ENCODE measurements around the gene ASIC2.

ASIC2 gene

GRCh38 chr17:33015716-33016346, 277.3 kb downstream of the ASIC2 start:
- Histone ChIP-seq H4K20me1 (ENCODE audit: low read depth, low read length) (no peaks in the 10 kb centered on the region), H3K79me2 (ENCODE audit: insufficient read depth, low read length) (no peaks in the 10 kb centered on the region), H3K27ac (ENCODE audit: low read depth, low read length) (no peak overlapping the region), H3K36me3 (ENCODE audit: low read length) (no peaks in the 10 kb centered on the region), H3K9ac (ENCODE audit: low read length) (no peak overlapping the region), H3F3A (ENCODE audit: insufficient read depth) (no peaks in the 10 kb centered on the region), H3K9me2 (replicated peaks; ENCODE audit: insufficient read depth, low read length) (no peaks in the 10 kb centered on the region), H3K4me3 (ENCODE audit: insufficient read depth, low read length, poor library complexity, severe bottlenecking) (no peak overlapping the region), H3K4me2 (ENCODE audit: low read depth, low read length, poor library complexity, severe bottlenecking) (no peak overlapping the region), H2AFZ (ENCODE audit: low read depth, low read length, severe bottlenecking) (no peak overlapping the region), H3K9me3 (ENCODE audit: insufficient read depth, low read length) (no peaks in the 10 kb centered on the region), H3K27me3 (ENCODE audit: low read length) (no peaks in the 10 kb centered on the region)
- TF ChIP-seq CTCF (IDR thresholded peaks at IDR 0.05; ENCODE audit: insufficient read depth, low read length, poor library complexity, severe bottlenecking) = no peak
- no peak for TF ChIP-seq EZH2phosphoT487 (conservative IDR thresholded peaks at IDR 0.05; ENCODE audit: low read length)

GRCh38 chr17:33014751-33015150, 278.3 kb downstream of the ASIC2 start:
- H2AFZ ChIP-seq (ENCODE audit: low read depth, low read length, severe bottlenecking) = no peak overlapping the region
- H3K4me3 ChIP-seq (ENCODE audit: insufficient read depth, low read length, poor library complexity, severe bottlenecking) = no peak overlapping the region
- H3F3A ChIP-seq (ENCODE audit: insufficient read depth) = no peaks in the 10 kb centered on the region
- no peaks in the 10 kb centered on the region for H3K79me2 ChIP-seq (ENCODE audit: insufficient read depth, low read length)
- H3K27ac ChIP-seq (ENCODE audit: low read depth, low read length) = no peak overlapping the region
- no peaks in the 10 kb centered on the region for H3K27me3 ChIP-seq (ENCODE audit: low read length)
- H3K4me2 ChIP-seq (ENCODE audit: low read depth, low read length, poor library complexity, severe bottlenecking) = no peak overlapping the region
- H3K9me2 ChIP-seq (replicated peaks; ENCODE audit: insufficient read depth, low read length) = no peaks in the 10 kb centered on the region
- no peak overlapping the region for H3K9ac ChIP-seq (ENCODE audit: low read length)
- TF ChIP-seq CTCF (IDR thresholded peaks at IDR 0.05; ENCODE audit: insufficient read depth, low read length, poor library complexity, severe bottlenecking) (no peak), EZH2phosphoT487 (conservative IDR thresholded peaks at IDR 0.05; ENCODE audit: low read length) (no peak)
- H3K36me3 ChIP-seq (ENCODE audit: low read length) = no peaks in the 10 kb centered on the region
- H4K20me1 ChIP-seq (ENCODE audit: low read depth, low read length) = no peaks in the 10 kb centered on the region
- no peaks in the 10 kb centered on the region for H3K9me3 ChIP-seq (ENCODE audit: insufficient read depth, low read length)

- H4K20me1 ChIP-seq (ENCODE audit: low read depth, low read length) = no peaks in the 10 kb centered on the region
- H3K9me3 ChIP-seq (ENCODE audit: insufficient read depth, low read length) = no peaks in the 10 kb centered on the region
- no peaks in the 10 kb centered on the region for H3F3A ChIP-seq (ENCODE audit: insufficient read depth)
- H3K4me3 ChIP-seq (ENCODE audit: insufficient read depth, low read length, poor library complexity, severe bottlenecking) = no peak overlapping the region
- no peak overlapping the region for H3K4me2 ChIP-seq (ENCODE audit: low read depth, low read length, poor library complexity, severe bottlenecking)
- H3K36me3 ChIP-seq (ENCODE audit: low read length) = no peaks in the 10 kb centered on the region
- no peaks in the 10 kb centered on the region for H3K9me2 ChIP-seq (replicated peaks; ENCODE audit: insufficient read depth, low read length)
- H3K9ac ChIP-seq (ENCODE audit: low read length) = no peak overlapping the region
- no peak overlapping the region for H2AFZ ChIP-seq (ENCODE audit: low read depth, low read length, severe bottlenecking)
- TF ChIP-seq CTCF (IDR thresholded peaks at IDR 0.05; ENCODE audit: insufficient read depth, low read length, poor library complexity, severe bottlenecking) (no peak), EZH2phosphoT487 (conservative IDR thresholded peaks at IDR 0.05; ENCODE audit: low read length) (no peak)
- no peak overlapping the region for H3K27ac ChIP-seq (ENCODE audit: low read depth, low read length)
- no peaks in the 10 kb centered on the region for H3K27me3 ChIP-seq (ENCODE audit: low read length)
- H3K79me2 ChIP-seq (ENCODE audit: insufficient read depth, low read length) = no peaks in the 10 kb centered on the region
These were observed 279.3 kb downstream of the ASIC2 start for GRCh38 chr17:33013596-33014375.

Measured in SU-DHL-6 (cell line).